ENCODE results near the gene RAPGEF1.

DNA sequence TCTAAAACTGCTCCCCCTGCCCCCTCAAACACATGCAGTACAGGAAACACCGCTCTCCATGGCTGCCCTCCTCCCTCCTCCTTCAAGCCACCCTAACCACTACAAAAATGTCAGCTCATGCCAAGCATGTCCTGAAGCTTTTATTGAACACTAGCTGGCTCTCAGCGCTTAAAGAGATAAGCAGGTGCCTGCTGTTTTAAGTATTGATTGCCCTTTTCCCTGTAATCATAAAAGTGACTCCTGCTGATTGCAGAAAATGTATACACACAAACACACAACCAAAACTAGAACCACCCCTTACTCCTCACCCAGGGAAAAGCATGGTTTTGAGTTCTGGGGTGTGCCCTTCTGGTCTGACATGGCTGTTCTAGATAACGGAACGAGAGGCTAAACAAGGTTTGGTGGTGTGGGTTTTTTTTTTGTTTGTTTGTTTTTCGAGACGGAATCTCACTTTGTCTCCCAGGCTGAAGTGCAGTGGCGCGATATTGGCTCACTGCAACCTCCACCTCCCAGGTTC, 205.1 kb downstream of the RAPGEF1 start:
- TF ChIP-seq HOXA7 (CRISPR knock-in tag; IDR thresholded peaks at IDR 0.05) (no peak), CHD2 (IDR thresholded peaks at IDR 0.05; ENCODE audit: low read length, partially characterized antibody) (no peak), BHLHE40 (IDR thresholded peaks at IDR 0.05; ENCODE audit: low read depth, low read length) (no peak), RFX5 (IDR thresholded peaks at IDR 0.05) (no peak), ZNF302 (CRISPR knock-in tag; IDR thresholded peaks at IDR 0.05) (no peak)
- TF ChIP-seq, protein P1, sequence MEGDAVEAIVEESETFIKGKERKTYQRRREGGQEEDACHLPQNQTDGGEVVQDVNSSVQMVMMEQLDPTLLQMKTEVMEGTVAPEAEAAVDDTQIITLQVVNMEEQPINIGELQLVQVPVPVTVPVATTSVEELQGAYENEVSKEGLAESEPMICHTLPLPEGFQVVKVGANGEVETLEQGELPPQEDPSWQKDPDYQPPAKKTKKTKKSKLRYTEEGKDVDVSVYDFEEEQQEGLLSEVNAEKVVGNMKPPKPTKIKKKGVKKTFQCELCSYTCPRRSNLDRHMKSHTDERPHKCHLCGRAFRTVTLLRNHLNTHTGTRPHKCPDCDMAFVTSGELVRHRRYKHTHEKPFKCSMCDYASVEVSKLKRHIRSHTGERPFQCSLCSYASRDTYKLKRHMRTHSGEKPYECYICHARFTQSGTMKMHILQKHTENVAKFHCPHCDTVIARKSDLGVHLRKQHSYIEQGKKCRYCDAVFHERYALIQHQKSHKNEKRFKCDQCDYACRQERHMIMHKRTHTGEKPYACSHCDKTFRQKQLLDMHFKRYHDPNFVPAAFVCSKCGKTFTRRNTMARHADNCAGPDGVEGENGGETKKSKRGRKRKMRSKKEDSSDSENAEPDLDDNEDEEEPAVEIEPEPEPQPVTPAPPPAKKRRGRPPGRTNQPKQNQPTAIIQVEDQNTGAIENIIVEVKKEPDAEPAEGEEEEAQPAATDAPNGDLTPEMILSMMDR (IDR thresholded peaks at IDR 0.05): no peak
- TF ChIP-seq, protein P2, sequence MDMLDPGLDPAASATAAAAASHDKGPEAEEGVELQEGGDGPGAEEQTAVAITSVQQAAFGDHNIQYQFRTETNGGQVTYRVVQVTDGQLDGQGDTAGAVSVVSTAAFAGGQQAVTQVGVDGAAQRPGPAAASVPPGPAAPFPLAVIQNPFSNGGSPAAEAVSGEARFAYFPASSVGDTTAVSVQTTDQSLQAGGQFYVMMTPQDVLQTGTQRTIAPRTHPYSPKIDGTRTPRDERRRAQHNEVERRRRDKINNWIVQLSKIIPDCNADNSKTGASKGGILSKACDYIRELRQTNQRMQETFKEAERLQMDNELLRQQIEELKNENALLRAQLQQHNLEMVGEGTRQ (IDR thresholded peaks at IDR 0.05): no peak
